Smooth muscle cell (in vitro differentiated cells): ENCODE data around the gene GAL3ST1. TPM values are rescaled to one million over a fixed set of nuclear protein-coding genes. Genes with fewer than 3 reads are reported as not detected.
"Not testable (repeated sequence)": the region's sequence is repeated elsewhere in the genome, so short reads cannot be mapped to it uniquely, and the experiment has no call there.

Experiments used
- DNase-seq: peaks from one replicate; lab custom pipeline; 2025; ENCODE audit not compliant: unreplicated experiment; lab: John Stamatoyannopoulos, UW
- H2AFZ ChIP-seq: fragments of 200-600 bp; sonication (generic); 2 replicates; pipeline ENCODE4 v1.6.0; 2016; ENCODE audit warnings: antibody characterized with exemption, low read depth, mild to moderate bottlenecking
- H3F3A ChIP-seq: fragments of 200-600 bp; sonication (generic); 2 replicates; pipeline ENCODE4 v1.6.0; 2017; ENCODE audit warnings: antibody characterized with exemption, low read depth
- H3K27ac ChIP-seq: fragments of 200-600 bp; sonication (generic); 2 replicates; pipeline ENCODE4 v1.5.1; 2016; ENCODE audit warnings: low read depth, mild to moderate bottlenecking
- H3K27me3 ChIP-seq: fragments of 200-600 bp; sonication (generic); 2 replicates; pipeline ENCODE4 v1.6.1; 2016; ENCODE audit warnings: low read depth, mild to moderate bottlenecking
- H3K36me3 ChIP-seq: fragments of 200-600 bp; sonication (generic); 2 replicates; pipeline ENCODE4 v1.5.1; 2016; ENCODE audit warnings: low read depth
- H3K4me1 ChIP-seq: fragments of 200-600 bp; sonication (generic); 2 replicates; pipeline ENCODE4 v1.5.1; 2016; ENCODE audit warnings: low read depth
- H3K4me2 ChIP-seq: fragments of 200-600 bp; sonication (generic); 2 replicates; pipeline ENCODE4 v1.6.0; 2016; ENCODE audit warnings: mild to moderate bottlenecking
- H3K4me3 ChIP-seq: fragments of 200-600 bp; sonication (generic); 2 replicates; pipeline ENCODE4 v1.5.1; 2016; ENCODE audit warnings: mild to moderate bottlenecking
- H3K79me2 ChIP-seq: fragments of 200-600 bp; sonication (generic); 2 replicates; pipeline ENCODE4 v1.6.0; 2016; ENCODE audit warnings: low read depth, mild to moderate bottlenecking
- H3K9ac ChIP-seq: fragments of 200-600 bp; sonication (generic); 2 replicates; pipeline ENCODE4 v1.6.0; 2016; ENCODE audit warnings: low read depth
- H3K9me3 ChIP-seq: fragments of 200-600 bp; sonication (generic); replicated peaks from 2 replicates; pipeline ENCODE4 v1.5.1; 2016; ENCODE audit warnings: low read depth
- H4K20me1 ChIP-seq: fragments of 200-600 bp; sonication (generic); 2 replicates; pipeline ENCODE4 v1.6.0; 2016; ENCODE audit warnings: low read depth
- WGBS: methylation state at CpG from one replicate; pipeline ENCODE4 v1.1.7; 2016; ENCODE audit warnings: low lambda C conversion rate; 5-methylcytosine and 5-hydroxymethylcytosine counted together
- polyA plus RNA-seq: library from polyadenylated mRNA; unstranded; fragments of >200 nt; fragmentation: Nextera tagmentation; extraction: Ambion mirVana; gene quantifications from 2 replicates; pipeline ENCODE4 v1.2.1, GENCODE V29; 2016
- total RNA-seq: library from RNA; depleted of rRNA; stranded (reverse); fragments of >200 nt; gene quantifications from 2 replicates; pipeline ENCODE4 v1.2.3, GENCODE V29; 2014
- TF ChIP-seq, protein P1 (sequence below): fragments of 200-600 bp; sonication (generic); IDR thresholded peaks from 2 replicates; pipeline ENCODE4 v1.5.1; 2017; ENCODE audit warnings: borderline replicate concordance, mild to moderate bottlenecking, antibody characterized with exemption; ENCODE audit not compliant: insufficient read depth, poor library complexity, severe bottlenecking

GAL3ST1 gene
- total and polyA plus RNA-seq, 2 experiments from 2014 or later = 0.78 TPM; not detected in 1

DNA sequence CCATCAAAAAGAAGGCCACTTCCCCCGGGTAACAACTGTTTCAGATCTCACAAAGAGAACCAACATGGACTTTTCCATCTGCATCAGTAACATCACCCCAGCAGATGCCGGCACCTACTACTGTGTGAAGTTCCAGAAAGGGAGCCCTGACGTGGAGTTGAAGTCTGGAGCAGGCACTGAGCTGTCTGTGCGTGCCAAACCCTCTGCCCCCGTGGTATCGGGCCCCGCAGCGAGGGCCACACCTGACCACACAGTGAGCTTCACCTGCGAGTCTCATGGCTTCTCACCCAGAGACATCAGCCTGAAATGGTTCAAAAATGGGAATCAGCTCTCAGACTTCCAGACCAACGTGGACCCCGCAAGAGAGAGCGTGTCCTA lies 31.7 kb downstream of the GAL3ST1 start:
- H3K27ac ChIP-seq = no peak overlapping the region
- H3K9ac ChIP-seq = no peak overlapping the region
- H3K4me2 ChIP-seq = peak overlapping the region; percentile 89
- H2AFZ ChIP-seq = no peak overlapping the region
- peaks cover 31% of the 10 kb centered on the region for H3K27me3 ChIP-seq
- peaks cover 5% of the 10 kb centered on the region for H3K4me1 ChIP-seq
- H3K9me3 ChIP-seq = no peaks in the 10 kb centered on the region
- TF ChIP-seq, protein P1, sequence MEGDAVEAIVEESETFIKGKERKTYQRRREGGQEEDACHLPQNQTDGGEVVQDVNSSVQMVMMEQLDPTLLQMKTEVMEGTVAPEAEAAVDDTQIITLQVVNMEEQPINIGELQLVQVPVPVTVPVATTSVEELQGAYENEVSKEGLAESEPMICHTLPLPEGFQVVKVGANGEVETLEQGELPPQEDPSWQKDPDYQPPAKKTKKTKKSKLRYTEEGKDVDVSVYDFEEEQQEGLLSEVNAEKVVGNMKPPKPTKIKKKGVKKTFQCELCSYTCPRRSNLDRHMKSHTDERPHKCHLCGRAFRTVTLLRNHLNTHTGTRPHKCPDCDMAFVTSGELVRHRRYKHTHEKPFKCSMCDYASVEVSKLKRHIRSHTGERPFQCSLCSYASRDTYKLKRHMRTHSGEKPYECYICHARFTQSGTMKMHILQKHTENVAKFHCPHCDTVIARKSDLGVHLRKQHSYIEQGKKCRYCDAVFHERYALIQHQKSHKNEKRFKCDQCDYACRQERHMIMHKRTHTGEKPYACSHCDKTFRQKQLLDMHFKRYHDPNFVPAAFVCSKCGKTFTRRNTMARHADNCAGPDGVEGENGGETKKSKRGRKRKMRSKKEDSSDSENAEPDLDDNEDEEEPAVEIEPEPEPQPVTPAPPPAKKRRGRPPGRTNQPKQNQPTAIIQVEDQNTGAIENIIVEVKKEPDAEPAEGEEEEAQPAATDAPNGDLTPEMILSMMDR = no peak
- no peaks in the 10 kb centered on the region for H3F3A ChIP-seq
- no peaks in the 10 kb centered on the region for H4K20me1 ChIP-seq
- H3K4me3 ChIP-seq = peak overlapping the region; percentile 47
- no peaks in the 10 kb centered on the region for H3K79me2 ChIP-seq
- 88% methylated on average over 12 of the region's 12 CpGs for WGBS
- DNase-seq = no peak
- no peaks in the 10 kb centered on the region for H3K36me3 ChIP-seq

GRCh38 chr22:30541961-30542810 lies 32.3 kb downstream of the GAL3ST1 start:
- H3K79me2 ChIP-seq = no peaks in the 10 kb centered on the region
- no peak overlapping the region for H3K27ac ChIP-seq
- no peaks in the 10 kb centered on the region for H3F3A ChIP-seq
- 6% methylated on average over 46 of the region's 64 CpGs for WGBS
- H2AFZ ChIP-seq = peak overlapping the region; percentile 58
- no peaks in the 10 kb centered on the region for H4K20me1 ChIP-seq
- DNase-seq = no peak
- TF ChIP-seq, protein P1 = no peak
- H3K27me3 ChIP-seq = peaks cover 31% of the 10 kb centered on the region
- H3K4me3 ChIP-seq = peak overlapping the region; percentile 47
- no peaks in the 10 kb centered on the region for H3K9me3 ChIP-seq
- H3K4me2 ChIP-seq = peak overlapping the region; percentile 89
- H3K4me1 ChIP-seq = peaks cover 5% of the 10 kb centered on the region
- no peaks in the 10 kb centered on the region for H3K36me3 ChIP-seq
- H3K9ac ChIP-seq = no peak overlapping the region

DNA sequence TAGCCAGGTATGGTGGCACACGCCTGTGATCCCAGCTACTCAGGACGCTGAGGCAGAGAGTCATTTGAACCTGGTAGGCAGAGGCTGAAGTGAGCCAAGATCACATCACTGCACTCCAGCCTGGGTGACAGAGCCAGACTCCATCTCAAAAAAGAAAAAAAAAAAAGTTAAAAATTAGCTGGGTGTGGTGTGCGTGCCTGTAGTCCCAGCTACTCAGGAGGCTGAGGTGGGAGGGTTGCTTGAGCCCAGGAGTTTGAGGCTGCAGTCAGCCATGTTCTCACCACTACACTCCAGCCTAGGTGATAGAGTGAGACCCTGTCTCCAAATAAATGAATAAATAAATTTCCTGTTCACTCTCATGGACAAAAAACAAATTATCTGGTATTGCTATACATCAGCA lies 33.0 kb downstream of the GAL3ST1 start:
- H3F3A ChIP-seq, H3K4me1 ChIP-seq, H4K20me1 ChIP-seq, DNase-seq, H2AFZ ChIP-seq, H3K36me3 ChIP-seq, H3K79me2 ChIP-seq, H3K9ac ChIP-seq, H3K27ac ChIP-seq, H3K9me3 ChIP-seq: not testable (repeated sequence)
- Histone ChIP-seq H3K4me2 (peak overlapping the region; percentile 89), H3K4me3 (peak overlapping the region; percentile 47), H3K27me3 (peaks cover 31% of the 10 kb centered on the region)
- 80% methylated on average over 3 of the region's 3 CpGs for WGBS

DNA sequence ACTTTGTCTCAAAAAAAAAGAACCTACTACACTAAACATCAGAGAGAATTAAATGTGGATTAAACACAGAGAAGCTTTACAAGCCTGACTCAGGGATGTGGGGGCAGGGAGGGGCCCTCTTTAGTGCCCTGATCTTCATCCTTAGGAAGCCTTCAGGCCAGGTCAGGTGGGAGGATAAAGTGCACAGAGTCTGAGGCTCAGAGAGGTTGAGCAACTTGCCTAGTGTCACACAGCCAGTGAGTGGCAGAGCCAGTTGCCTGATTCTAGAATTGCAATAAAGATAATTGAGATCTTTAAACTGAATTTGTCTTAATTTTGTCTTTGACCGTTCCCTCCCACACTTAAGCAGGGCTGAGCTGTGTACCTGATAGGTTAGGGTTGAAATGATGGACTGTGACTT lies 35.1 kb downstream of the GAL3ST1 start:
- no peak for DNase-seq
- Histone ChIP-seq H3K4me3 (no peak overlapping the region), H2AFZ (no peak overlapping the region), H3K27me3 (peaks cover 31% of the 10 kb centered on the region), H3K27ac (no peak overlapping the region), H3K9me3 (no peaks in the 10 kb centered on the region), H3F3A (no peaks in the 10 kb centered on the region), H3K79me2 (no peaks in the 10 kb centered on the region), H3K9ac (no peak overlapping the region), H3K4me1 (peaks cover 5% of the 10 kb centered on the region), H3K36me3 (no peaks in the 10 kb centered on the region), H4K20me1 (no peaks in the 10 kb centered on the region), H3K4me2 (no peak overlapping the region)
- TF ChIP-seq, protein P1 = no peak
- 93% methylated on average over 1 of the region's 1 CpG for WGBS
